OCI-LY3 (cell line): ENCODE data around the gene TF.
"Not testable (repeated sequence)": the region's sequence is repeated elsewhere in the genome, so short reads cannot be mapped to it uniquely, and the experiment has no call there.

Experiments
- H2AFZ ChIP-seq: fragments of 200-600, 300-600 bp; shearing (Covaris generic); 2 replicates; pipeline ENCODE4 v1.6.0; 2014; ENCODE audit warnings: antibody characterized with exemption, low read depth, low read length
- H3K27ac ChIP-seq: fragments of 200-600, 300-600 bp; sonication (generic); 2 replicates; pipeline ENCODE4 v1.5.1; 2014; ENCODE audit warnings: mild to moderate bottlenecking, low read length, moderate library complexity, mixed read lengths
- H3K27me3 ChIP-seq: fragments of 200-600, 300-600 bp; sonication (generic); 2 replicates; pipeline ENCODE4 v1.6.1; 2014; ENCODE audit warnings: low read depth, low read length, mixed read lengths
- H3K36me3 ChIP-seq: fragments of 200-600, 300-600 bp; sonication (generic); replicated peaks from 2 replicates; pipeline ENCODE3; 2014; ENCODE audit warnings: low read depth, low read length, mixed read lengths
- H3K4me1 ChIP-seq: fragments of 300-600, 200-600 bp; sonication (generic); 2 replicates; pipeline ENCODE4 v1.6.1; 2014; ENCODE audit warnings: low read length, mixed read lengths
- H3K4me2 ChIP-seq: fragments of 200-600, 300-600 bp; sonication (generic); 2 replicates; pipeline ENCODE4 v1.6.1; 2014; ENCODE audit warnings: low read length, mixed read lengths
- H3K4me3 ChIP-seq: fragments of 300-600, 200-600 bp; sonication (generic); 2 replicates; pipeline ENCODE4 v1.5.1; 2014; ENCODE audit warnings: antibody characterized with exemption, mild to moderate bottlenecking, low read length, moderate library complexity
- H3K79me2 ChIP-seq: fragments of 300-600, 200-600 bp; shearing (Covaris generic); 2 replicates; pipeline ENCODE4 v1.6.1; 2014; ENCODE audit warnings: mild to moderate bottlenecking, low read length, mixed read lengths
- H3K9ac ChIP-seq: fragments of 300-600, 200-600 bp; shearing (Covaris generic); 2 replicates; pipeline ENCODE4 v1.6.0; 2014; ENCODE audit warnings: mild to moderate bottlenecking, low read length, moderate library complexity
- H3K9me3 ChIP-seq: fragments of 200-600, 300-600 bp; shearing (Covaris generic); 2 replicates; pipeline ENCODE4 v1.6.1; 2014; ENCODE audit warnings: low read length, mixed read lengths; ENCODE audit not compliant: insufficient read depth
- H4K20me1 ChIP-seq: fragments of 200-600, 300-600 bp; sonication (generic); 2 replicates; pipeline ENCODE4 v1.6.1; 2016; ENCODE audit warnings: low read length, mixed read lengths; ENCODE audit not compliant: insufficient read depth
- CTCF ChIP-seq: fragments of 200-600, 300-600 bp; sonication (generic); IDR thresholded peaks from 2 replicates; pipeline ENCODE4 v1.5.1; 2014; ENCODE audit warnings: antibody characterized with exemption, low read length, low read depth
- EZH2phosphoT487 ChIP-seq: fragments of 200-600 bp; shearing (Covaris generic); IDR thresholded peaks from 2 replicates; pipeline ENCODE4 v1.6.1; 2018; ENCODE audit warnings: antibody characterized with exemption, mixed run types, low read depth

The TF gene

GRCh38 chr3:133717424-133717823, 28.8 kb upstream of the TF start:
- H3K4me1 ChIP-seq: no peaks in the 10 kb centered on the region
- H3K27me3 ChIP-seq: peaks cover 57% of the 10 kb centered on the region
- no peaks in the 10 kb centered on the region for H4K20me1 ChIP-seq
- no peak overlapping the region for H3K4me2 ChIP-seq
- no peaks in the 10 kb centered on the region for H3K36me3 ChIP-seq
- no peak overlapping the region for H2AFZ ChIP-seq
- no peaks in the 10 kb centered on the region for H3K79me2 ChIP-seq
- TF ChIP-seq EZH2phosphoT487 (no peak), CTCF (no peak)
- H3K4me3 ChIP-seq: no peak overlapping the region
- no peak overlapping the region for H3K9ac ChIP-seq
- no peak overlapping the region for H3K27ac ChIP-seq
- no peaks in the 10 kb centered on the region for H3K9me3 ChIP-seq

GRCh38 chr3:133722935-133723334, 23.3 kb upstream of the TF start:
- Histone ChIP-seq H3K4me3 (no peak overlapping the region), H3K9ac (no peak overlapping the region), H3K9me3 (peaks cover 8% of the 10 kb centered on the region; the same call in 1 of the 2 replicates), H4K20me1 (no peaks in the 10 kb centered on the region), H3K4me2 (no peak overlapping the region), H3K27ac (no peak overlapping the region), H3K27me3 (peaks cover 30% of the 10 kb centered on the region), H3K79me2 (no peaks in the 10 kb centered on the region), H3K36me3 (no peaks in the 10 kb centered on the region), H2AFZ (no peak overlapping the region), H3K4me1 (no peaks in the 10 kb centered on the region)
- TF ChIP-seq EZH2phosphoT487: no peak
- no peak for TF ChIP-seq CTCF

- Histone ChIP-seq H3K27ac (no peak overlapping the region), H3K4me2 (no peak overlapping the region), H3K36me3 (no peaks in the 10 kb centered on the region), H3K79me2 (no peaks in the 10 kb centered on the region), H4K20me1 (no peaks in the 10 kb centered on the region), H3K9me3 (no peaks in the 10 kb centered on the region), H2AFZ (no peak overlapping the region), H3K27me3 (peaks cover 19% of the 10 kb centered on the region; the same call in 1 of the 2 replicates), H3K9ac (no peak overlapping the region), H3K4me3 (no peak overlapping the region), H3K4me1 (no peaks in the 10 kb centered on the region)
- TF ChIP-seq CTCF: no peak
- TF ChIP-seq EZH2phosphoT487: no peak
Measured at GRCh38 chr3:133730993-133731392, 15.2 kb upstream of the TF start.

- H3K9ac ChIP-seq, H3K27ac ChIP-seq, H3K4me2 ChIP-seq, H3K4me1 ChIP-seq, H3K4me3 ChIP-seq, H3K9me3 ChIP-seq, H4K20me1 ChIP-seq, H3K79me2 ChIP-seq, H2AFZ ChIP-seq, H3K36me3 ChIP-seq: not testable (repeated sequence)
- peaks cover 19% of the 10 kb centered on the region; the same call in 1 of the 2 replicates for H3K27me3 ChIP-seq
Measured at GRCh38 chr3:133732231-133732630, 14.0 kb upstream of the TF start.

- Histone ChIP-seq H2AFZ (no peak overlapping the region), H3K27me3 (peaks cover 19% of the 10 kb centered on the region; the same call in 1 of the 2 replicates), H3K9me3 (no peaks in the 10 kb centered on the region), H3K4me2 (no peak overlapping the region), H3K9ac (no peak overlapping the region), H3K79me2 (no peaks in the 10 kb centered on the region), H3K4me3 (no peak overlapping the region), H3K4me1 (no peaks in the 10 kb centered on the region), H4K20me1 (no peaks in the 10 kb centered on the region), H3K36me3 (no peaks in the 10 kb centered on the region), H3K27ac (no peak overlapping the region)
- no peak for TF ChIP-seq CTCF
- no peak for TF ChIP-seq EZH2phosphoT487
Measured at GRCh38 chr3:133733226-133733625, 13.0 kb upstream of the TF start.
